K562 (cell line): ENCODE results near the gene BMP10. TPM values are rescaled to one million over a fixed set of nuclear protein-coding genes. Genes with fewer than 3 reads are reported as not detected.

ENCODE experiments used
- ATAC-seq: fragments of 200-7000 bp; cut with Tn5 transposase; 3 replicates; pipeline ENCODE4 v1.9.1; 2020; ENCODE audit warnings: moderate library complexity
- BruUV-seq: library from RNA; stranded (reverse); fragments of 400-500 nt; replicated peaks from 2 replicates; lab custom pipeline; 2021; lab: Mats Ljungman, UMichigan
- CTCF ChIA-PET: fragments of 300-600 bp; formaldehyde crosslinking; extraction: SDS; loops from one replicate; lab custom pipeline; 2021; ENCODE audit warnings: low intra/inter-chr PET ratio; lab: Yijun Ruan, JAX
- POLR2A ChIA-PET: fragments of 300-600, 350-650 bp; sonication (Branson Sonifier 250); formaldehyde crosslinking; extraction: SDS; loops from one replicate; lab custom pipeline; 2021; ENCODE audit warnings: antibody characterized with exemption, inconsistent platforms; lab: Yijun Ruan, JAX
- DNase-seq, 4 experiments: peaks; one replicate each; pipeline versions ENCODE4 v3.0.0 to v3.0.0-alpha.2; 2011 to 2018; ENCODE audit warnings: low spot score in 3 of 4, mixed read lengths in 3 of 4; ENCODE audit errors: extremely low read depth in 1 of 4
- FAIRE-seq: peaks from 2 replicates; lab custom pipeline; 2011; peaks lifted over from hg19 to GRCh38; lab: Jason Lieb, UNC
- H2AFZ ChIP-seq: 2 replicates; pipeline ENCODE4 v1.6.0; 2011; ENCODE audit warnings: low read depth, low read length, control low read depth, inconsistent platforms
- H3K27ac ChIP-seq: fragments of 200-600 bp; 3 replicates; pipeline ENCODE4 v1.8.0; 2011; ENCODE audit warnings: low read depth, mild to moderate bottlenecking, control low read depth, inconsistent platforms, low read length, moderate library complexity, mixed read lengths; ENCODE audit errors: extremely low read depth
- H3K27me3 ChIP-seq, 2 experiments: fragments of 300-600 bp in 1 of 2; 2 replicates in 1 of 2; 3 replicates in 1 of 2; pipeline versions ENCODE4 v1.6.0 to v1.8.0; 2011; ENCODE audit warnings: inconsistent platforms in 2 of 2, low read length in 2 of 2, mild to moderate bottlenecking in 1 of 2, mixed read lengths in 1 of 2, moderate library complexity in 1 of 2; ENCODE audit not compliant: control insufficient read depth in 2 of 2, insufficient read depth in 2 of 2
- H3K36me3 ChIP-seq: fragments of 300-600 bp; 3 replicates; pipeline ENCODE4 v1.8.0; 2011; ENCODE audit warnings: mild to moderate bottlenecking, low read length, inconsistent platforms; ENCODE audit not compliant: control insufficient read depth, insufficient read depth
- H3K4me1 ChIP-seq, 2 experiments: fragments of 200-600 bp in 1 of 2; replicated peaks in 1 of 2; 2 replicates in 1 of 2; 3 replicates in 1 of 2; pipeline versions ENCODE4 v1.5.1 to v1.8.0; 2011; ENCODE audit warnings: inconsistent platforms in 2 of 2, low read length in 2 of 2, mild to moderate bottlenecking in 1 of 2, mixed read lengths in 1 of 2, moderate library complexity in 1 of 2; ENCODE audit not compliant: control insufficient read depth in 2 of 2, insufficient read depth in 2 of 2
- H3K4me2 ChIP-seq: 2 replicates; pipeline ENCODE4 v1.6.1; 2011; ENCODE audit warnings: low read length, control low read depth, inconsistent platforms, mixed read lengths; ENCODE audit not compliant: insufficient read depth
- H3K4me3 ChIP-seq: fragments of 200-600 bp; sonication (generic), shearing (Covaris generic); 2 replicates; pipeline ENCODE4 v1.5.1; 2016; ENCODE audit warnings: control low read depth, inconsistent platforms
- H3K79me2 ChIP-seq: fragments of 200-600 bp; 3 replicates; pipeline ENCODE4 v1.8.0; 2011; ENCODE audit warnings: low read length, inconsistent platforms; ENCODE audit not compliant: control insufficient read depth, insufficient read depth
- H3K9ac ChIP-seq, 2 experiments: 2 replicates each; pipeline versions ENCODE4 v1.6.0 to v1.6.1; 2011; ENCODE audit warnings: low read depth in 2 of 2, low read length in 2 of 2, control low read depth in 1 of 2, inconsistent platforms in 1 of 2, mild to moderate bottlenecking in 1 of 2, mixed read lengths in 1 of 2; ENCODE audit not compliant: insufficient read depth in 1 of 2
- H3K9me1 ChIP-seq: one replicate; pipeline ENCODE4 v1.6.0; 2011; ENCODE audit warnings: inconsistent platforms, mild to moderate bottlenecking, low read length, moderate library complexity; ENCODE audit not compliant: control insufficient read depth, insufficient read depth
- H3K9me3 ChIP-seq: replicated peaks from 2 replicates; pipeline ENCODE4 v1.5.1; 2011; ENCODE audit warnings: low read depth, low read length, inconsistent platforms; ENCODE audit not compliant: control insufficient read depth, insufficient read depth
- H4K20me1 ChIP-seq: replicated peaks from 2 replicates; pipeline ENCODE4 v1.6.1; 2011; ENCODE audit warnings: low read length, inconsistent platforms, mixed read lengths; ENCODE audit not compliant: control insufficient read depth, insufficient read depth
- ATF7 ChIP-seq: fragments of 450-650 bp; IDR thresholded peaks from 2 replicates; pipeline ENCODE4 v1.7.1; 2014; ENCODE audit warnings: mild to moderate bottlenecking, moderate library complexity
- CREM ChIP-seq: IDR thresholded peaks from 2 replicates; pipeline ENCODE4 v1.6.1; 2014; ENCODE audit warnings: antibody characterized with exemption, low read depth
- ELF1 ChIP-seq: fragments of 200-800 bp; sonication (Bioruptor generic); IDR thresholded peaks from 2 replicates; pipeline ENCODE4 v1.6.1; 2016; ENCODE audit warnings: missing genetic modification characterization, missing compliant biosample characterization
- L3MBTL2 ChIP-seq: fragments of 450-650 bp; IDR thresholded peaks from 2 replicates; pipeline ENCODE4 v1.6.1; 2016; ENCODE audit warnings: mild to moderate bottlenecking, moderate library complexity
- MCM2 ChIP-seq: fragments of 450-650 bp; IDR thresholded peaks from 2 replicates; pipeline ENCODE4 v1.6.1; 2017; ENCODE audit warnings: low read depth, mild to moderate bottlenecking
- MTF1 ChIP-seq: fragments of 250-450 bp; sonication (Bioruptor Pico); IDR thresholded peaks from 2 replicates; pipeline ENCODE4 v1.9.0; 2021; ENCODE audit warnings: moderate library complexity, mild to moderate bottlenecking, inconsistent platforms, borderline replicate concordance
- MYNN ChIP-seq, 2 experiments: sonication (generic); formaldehyde crosslinking in 1 of 2; IDR thresholded peaks; 2 replicates each; pipeline versions ENCODE4 v1.5.0 to v1.6.1; 2016 to 2020; ENCODE audit warnings: antibody characterized with exemption in 1 of 2, missing genetic modification reagents in 1 of 2
- NRF1 ChIP-seq, 2 experiments: fragments of 450-650 bp; IDR thresholded peaks in 1 of 2; conservative IDR thresholded peaks in 1 of 2; 2 replicates each; pipeline ENCODE4 v1.6.1; 2014; ENCODE audit warnings: mild to moderate bottlenecking in 2 of 2
- RAD51 ChIP-seq: fragments of 450-650 bp; IDR thresholded peaks from 2 replicates; pipeline ENCODE4 v1.7.1; 2016; ENCODE audit warnings: low read depth, mild to moderate bottlenecking, borderline replicate concordance
- TBP ChIP-seq: optimal IDR thresholded peaks from 2 replicates; pipeline ENCODE3; 2011; ENCODE audit warnings: low read depth, low read length, improper control_type of control experiment
- TCF3 ChIP-seq: sonication (generic); formaldehyde crosslinking; IDR thresholded peaks from 2 replicates; pipeline ENCODE4 v1.4.0; 2020; ENCODE audit warnings: mild to moderate bottlenecking, missing genetic modification reagents
- TRIM28 ChIP-seq: fragments of 450-650 bp; IDR thresholded peaks from 2 replicates; pipeline ENCODE4 v1.6.1; 2017
- WGBS: fragments of 100-300 bp; shearing (Covaris generic); methylation state at CpG from one replicate; pipeline ENCODE4 v1.1.6; 2016; ENCODE audit warnings: low coverage, mixed read lengths; ENCODE audit not compliant: insufficient coverage; ENCODE audit errors: missing lambda C conversion rate; 5-methylcytosine and 5-hydroxymethylcytosine counted together
- in situ Hi-C: fragments of 300-500 bp; cut with MboI; formaldehyde crosslinking; loops from 4 replicates; pipeline ENCODE4 v1.15.0; 2018; ENCODE audit warnings: inconsistent platforms, mixed read lengths
- intact Hi-C: fragments of 100-400 bp; cut with micrococcal nuclease; formaldehyde crosslinking; loops from 2 replicates; pipeline ENCODE4 v1.14.2; 2022
- polyA plus RNA-seq, 8 experiments: library from polyadenylated mRNA; depleted of rRNA in 4 of 8; stranded (reverse) in 5 of 8; unstranded in 3 of 8; fragments of >200 nt; fragmentation: Nextera tagmentation in 2 of 8; fragmentation: Illumina TruSeq in 1 of 8; extraction: Ambion mirVana in 2 of 8; extraction: Trizol in 1 of 8; gene quantifications; 2 replicates each; pipeline versions ENCODE4 v1.2.1 to v1.2.3, GENCODE V29; 2011 to 2014; ENCODE audit warnings: inconsistent platforms in 1 of 8, missing spikeins in 1 of 8
- total RNA-seq, 7 experiments: library from RNA; depleted of rRNA in 6 of 7; stranded (reverse); fragments of >200 nt in 6 of 7; fragmentation: Illumina TruSeq in 2 of 7; extraction: Trizol in 2 of 7; gene quantifications; 2 replicates each; pipeline versions ENCODE4 v1.2.1 to v1.2.3, GENCODE V29; 2011 to 2021; ENCODE audit warnings: low replicate concordance in 1 of 7
- TF ChIP-seq, protein P1 (sequence below): fragments of 450-650 bp; formaldehyde crosslinking; IDR thresholded peaks from 2 replicates; pipeline ENCODE4 v1.4.0; 2020; ENCODE audit warnings: mild to moderate bottlenecking, mixed read lengths

Gene BMP10
- total and polyA plus RNA-seq, 9 of the 15 experiments (the other 6 are each of a cell fraction or from before 2014, with no cell fraction given): 0.11 to 0.91 (median 0.43) TPM

DNA sequence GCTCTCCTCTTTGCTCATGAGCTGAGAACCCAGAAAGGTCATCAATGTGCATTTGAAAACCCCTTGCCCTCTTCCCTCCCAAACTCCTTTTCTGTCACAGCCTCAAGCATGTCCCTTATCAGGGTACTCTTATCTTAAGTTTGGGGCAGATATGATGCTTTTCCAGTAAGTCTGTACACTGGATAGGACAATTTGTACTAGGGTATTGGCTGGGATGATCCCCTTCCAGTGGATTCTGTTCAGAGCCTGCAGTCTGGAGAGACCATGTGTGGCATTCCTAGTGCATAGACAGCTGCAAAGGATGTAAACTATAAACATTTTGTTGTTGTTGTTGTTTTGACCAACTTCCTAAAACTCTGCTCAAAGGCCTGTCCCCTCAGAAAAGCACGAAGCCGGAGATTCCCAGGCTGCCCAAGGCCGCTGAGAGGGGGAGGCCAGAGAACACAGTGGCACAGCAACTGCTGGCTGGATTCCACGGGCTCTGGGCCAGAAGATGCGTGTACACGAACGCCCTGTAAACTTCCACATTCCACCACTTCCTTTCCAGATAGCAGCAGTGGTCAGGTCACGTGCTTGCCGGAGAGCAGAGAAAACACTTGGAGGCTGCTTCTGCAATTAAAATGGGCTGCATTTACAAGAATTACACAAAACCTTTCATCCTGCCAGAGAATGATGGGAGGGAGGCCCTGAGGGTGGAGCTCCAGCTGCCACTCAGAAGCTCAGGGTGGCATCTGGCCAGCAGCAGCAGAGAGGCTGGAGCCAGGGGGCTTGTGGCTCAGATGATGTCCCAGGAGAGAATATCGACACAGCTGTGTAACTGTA is 42.1 kb downstream of the BMP10 start:
- peak; percentile 86 for ATAC-seq
- no TSS peak for BruUV-seq
- H4K20me1 ChIP-seq: no peaks in the 10 kb centered on the region
- peaks cover 18 to 50% of the 10 kb centered on the region in 2 experiments for H3K4me1 ChIP-seq
- H3K9ac ChIP-seq: peak overlapping the region; percentile 16 to 83; a peak in 3 of 4 replicates
- H3K4me3 ChIP-seq: no peak overlapping the region
- POLR2A ChIA-PET: interaction anchor here (0.6 to 2.1 kb wide), 3 partner anchors 19 to 52 kb away, joined by 3 to 6 read pairs (median 4); no protein-coding TSS in a partner anchor
- H3K4me2 ChIP-seq: peak overlapping the region; percentile 53
- 5% methylated on average over 10 of the region's 10 CpGs for WGBS
- no peaks in the 10 kb centered on the region for H3K36me3 ChIP-seq
- FAIRE-seq: peak; percentile 94
- intact Hi-C loops: no loop called here
- peak overlapping the region; percentile 55 for H3K27ac ChIP-seq
- peak; percentile 78 to 90 (median 82) for DNase-seq
- CTCF ChIA-PET: no interaction called here
- H3K27me3 ChIP-seq: no peaks in the 10 kb centered on the region
- no peaks in the 10 kb centered on the region for H3K9me3 ChIP-seq
- H2AFZ ChIP-seq: peak overlapping the region; percentile 63
- no peaks in the 10 kb centered on the region for H3K79me2 ChIP-seq
- in situ Hi-C loops: no loop called here
- no peaks in the 10 kb centered on the region for H3K9me1 ChIP-seq
- TF ChIP-seq CREM (peak; percentile 84), MYNN (IDR thresholded peaks at IDR 0.05) (peak; percentile 60; the same call in 1 of the 2 replicates), MYNN (CRISPR knock-in tag; IDR thresholded peaks at IDR 0.05) (no peak), TCF3 (peak; percentile 49; the same call in 1 of the 2 replicates), L3MBTL2 (peak; percentile 86), NRF1 (conservative IDR thresholded peaks at IDR 0.05 in 1 of 2, IDR thresholded peaks at IDR 0.05 in 1 of 2) (peak; percentile 32 to 46; a peak in 2 of 4 replicates), TBP (peak; percentile 32), ATF7 (0 out of 2 replicates have a peak, but pooled peaks have one; percentile 58), MCM2 (no peak), MTF1 (CRISPR knock-in tag) (no peak), TRIM28 (no peak), RAD51 (peak; percentile 94), ELF1 (tag) (peak; percentile 69)
- TF ChIP-seq, protein P1, sequence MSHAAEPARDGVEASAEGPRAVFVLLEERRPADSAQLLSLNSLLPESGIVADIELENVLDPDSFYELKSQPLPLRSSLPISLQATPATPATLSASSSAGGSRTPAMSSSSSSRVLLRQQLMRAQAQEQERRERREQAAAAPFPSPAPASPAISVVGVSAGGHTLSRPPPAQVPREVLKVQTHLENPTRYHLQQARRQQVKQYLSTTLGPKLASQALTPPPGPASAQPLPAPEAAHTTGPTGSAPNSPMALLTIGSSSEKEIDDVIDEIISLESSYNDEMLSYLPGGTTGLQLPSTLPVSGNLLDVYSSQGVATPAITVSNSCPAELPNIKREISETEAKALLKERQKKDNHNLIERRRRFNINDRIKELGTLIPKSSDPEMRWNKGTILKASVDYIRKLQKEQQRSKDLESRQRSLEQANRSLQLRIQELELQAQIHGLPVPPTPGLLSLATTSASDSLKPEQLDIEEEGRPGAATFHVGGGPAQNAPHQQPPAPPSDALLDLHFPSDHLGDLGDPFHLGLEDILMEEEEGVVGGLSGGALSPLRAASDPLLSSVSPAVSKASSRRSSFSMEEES (CRISPR knock-in tag): peak; percentile 98
